ENCODE results near the gene FCGR2B.
"Not testable (repeated sequence)": the region's sequence is repeated elsewhere in the genome, so short reads cannot be mapped to it uniquely, and the experiment has no call there.

The FCGR2B gene

GRCh38 chr1:161642697-161643096 lies 20.2 kb upstream of the FCGR2B start:
- DNase-seq (ENCODE audit: low read depth); H3K4me3 ChIP-seq (ENCODE audit: low read depth, low read length): not testable (repeated sequence)
- peak; percentile 16 for TF ChIP-seq CTCF (IDR thresholded peaks at IDR 0.05; ENCODE audit: low read depth, low read length, missing control alignments)

GRCh38 chr1:161643481-161644208 lies 19.3 kb upstream of the FCGR2B start:
- not testable (repeated sequence) for DNase-seq (ENCODE audit: low read depth); H3K4me3 ChIP-seq (ENCODE audit: low read depth, low read length)

DNA sequence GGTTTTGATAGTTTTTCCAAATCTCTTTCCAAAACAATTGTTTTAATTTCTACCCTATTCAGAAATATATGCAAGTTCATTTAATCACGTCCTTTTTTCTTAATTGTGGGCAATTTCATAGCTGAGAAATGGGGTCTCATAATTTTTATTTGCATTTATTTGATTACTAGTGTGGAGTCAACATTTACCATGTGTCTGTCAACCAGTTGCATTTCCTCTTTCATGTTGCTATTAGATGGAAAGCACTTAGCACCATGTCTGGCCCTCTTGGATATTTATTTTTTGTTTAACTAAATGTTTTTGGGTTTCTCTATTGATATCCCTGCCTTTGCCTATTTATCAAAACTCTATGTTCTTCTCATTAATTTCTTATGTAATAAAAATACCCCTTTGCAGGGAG lies 18.1 kb upstream of the FCGR2B start:
- not testable (repeated sequence) for H3K4me3 ChIP-seq (ENCODE audit: low read depth, low read length); DNase-seq (ENCODE audit: low read depth)

- DNase-seq (ENCODE audit: low read depth); H3K4me3 ChIP-seq (ENCODE audit: low read depth, low read length): not testable (repeated sequence)
- TF ChIP-seq CTCF (IDR thresholded peaks at IDR 0.05; ENCODE audit: low read depth, low read length, missing control alignments): peak; percentile 41
These were observed 15.2 kb upstream of the FCGR2B start for GRCh38 chr1:161647507-161648360.

DNA sequence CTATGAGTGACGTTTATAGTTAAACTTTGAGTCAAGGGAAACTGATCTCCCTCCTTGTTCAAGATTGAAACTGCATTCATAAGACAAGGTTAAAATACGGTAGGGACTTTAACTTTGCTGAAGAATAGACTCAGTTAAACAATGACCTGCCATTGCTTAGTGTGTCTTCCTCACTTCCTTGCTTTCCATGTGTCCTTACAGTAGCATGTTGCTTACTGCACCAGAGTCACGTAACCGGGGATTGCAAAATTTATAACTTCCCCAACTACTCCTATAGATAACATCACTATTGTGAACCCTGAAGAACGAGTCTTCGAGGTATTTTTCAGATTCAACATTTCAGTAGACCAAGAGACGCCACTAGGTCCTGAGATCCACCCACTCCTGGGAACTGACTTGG lies 9.4 kb upstream of the FCGR2B start:
- DNase-seq (ENCODE audit: low read depth); H3K4me3 ChIP-seq (ENCODE audit: low read depth, low read length): not testable (repeated sequence)

DNA sequence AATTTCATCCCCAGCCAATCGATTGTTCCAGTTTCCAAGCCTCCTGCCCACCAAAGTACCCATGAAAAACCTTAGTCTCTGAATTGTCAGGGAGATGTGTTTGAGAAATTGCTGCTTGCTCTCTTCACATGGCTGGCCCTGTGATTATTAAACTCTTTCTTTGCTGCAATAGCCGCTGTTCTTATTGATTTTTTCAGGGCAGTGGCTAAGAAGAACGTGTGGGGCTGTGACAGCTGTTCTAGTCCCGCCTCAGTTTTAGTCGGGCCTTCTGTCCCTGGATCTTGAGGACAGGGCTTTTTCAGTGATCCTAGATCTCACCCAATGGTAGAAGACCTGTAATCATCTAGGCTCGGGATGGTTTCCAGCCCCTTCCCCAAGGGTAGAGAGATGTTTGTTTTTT lies 9.0 kb upstream of the FCGR2B start:
- DNase-seq (ENCODE audit: low read depth); H3K4me3 ChIP-seq (ENCODE audit: low read depth, low read length): not testable (repeated sequence)

DNA sequence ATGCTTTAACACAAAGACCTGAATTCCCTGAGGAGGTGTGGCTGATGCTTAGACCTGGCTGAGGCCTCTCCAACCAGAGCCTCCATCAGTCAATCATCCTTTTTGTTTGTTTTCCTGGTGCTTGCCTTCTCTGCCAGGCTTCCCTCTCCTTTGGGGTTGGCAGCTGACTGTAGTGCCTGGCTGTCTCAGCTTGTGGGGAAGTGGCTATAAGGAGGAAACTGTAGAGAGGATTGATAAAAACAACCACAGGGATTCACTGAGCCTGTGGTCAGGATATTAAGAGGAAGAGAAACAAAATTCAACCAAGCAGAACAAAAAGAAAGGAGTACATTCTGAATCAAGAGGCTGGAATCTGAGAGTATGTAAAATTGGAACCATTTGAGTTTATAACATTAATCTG lies 4.4 kb upstream of the FCGR2B start:
- H3K4me3 ChIP-seq (ENCODE audit: low read depth, low read length); DNase-seq (ENCODE audit: low read depth): not testable (repeated sequence)

DNA sequence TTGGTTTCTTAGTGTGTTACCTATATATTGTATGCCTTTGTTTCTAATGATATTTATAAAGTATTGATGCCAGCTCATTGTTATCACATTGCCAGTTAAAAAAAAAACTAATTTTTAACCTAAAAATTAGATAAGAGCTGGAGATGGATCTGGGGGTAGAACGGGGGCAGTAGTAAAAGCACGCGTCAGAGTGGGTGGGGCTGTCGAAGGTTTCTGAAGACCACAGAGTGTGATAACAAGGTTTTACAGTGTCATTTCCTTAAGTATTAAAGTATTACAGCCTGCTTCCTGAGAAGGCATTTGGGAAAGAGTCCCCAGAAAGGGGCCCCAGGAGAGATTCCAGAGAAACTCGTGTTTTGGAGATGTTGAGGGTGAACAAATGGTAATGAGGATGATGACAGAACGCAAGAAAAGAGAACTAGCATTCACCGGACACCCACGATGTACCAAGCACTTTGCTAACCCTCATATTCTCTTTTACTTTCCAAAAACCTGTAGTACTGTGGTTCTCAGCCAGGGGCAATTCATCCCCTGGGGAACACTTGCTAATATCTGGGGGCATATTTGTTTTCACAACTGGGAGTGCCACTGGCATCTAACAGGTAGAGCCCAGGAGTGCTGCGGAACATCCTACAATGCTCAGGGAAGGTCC lies 1.2 kb upstream of the FCGR2B start:
- H3K4me3 ChIP-seq (ENCODE audit: low read depth, low read length); DNase-seq (ENCODE audit: low read depth): not testable (repeated sequence)

GRCh38 chr1:161663569-161663968 lies 626 bp downstream of the FCGR2B start:
- H3K4me3 ChIP-seq (ENCODE audit: low read depth, low read length): peak overlapping the region; percentile 43

DNA sequence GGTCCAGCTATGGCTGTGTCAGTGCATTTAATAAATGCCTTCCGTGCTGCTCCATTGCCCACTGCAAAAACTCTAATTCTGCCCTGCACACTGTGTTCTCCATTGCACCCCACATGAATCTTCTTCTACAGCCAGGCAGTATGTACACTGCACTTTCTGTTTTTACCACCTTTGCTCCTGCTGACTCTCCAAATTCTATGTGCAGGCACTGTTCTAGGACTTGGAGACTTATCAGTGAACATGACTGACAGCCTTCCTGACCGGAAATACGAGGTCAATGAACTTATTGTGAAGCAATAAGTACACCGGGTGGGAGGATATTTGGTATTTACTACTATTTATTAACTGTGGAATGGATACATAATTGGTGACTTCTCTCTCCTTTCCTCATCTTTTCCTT lies 1.7 kb downstream of the FCGR2B start:
- not testable (repeated sequence) for DNase-seq (ENCODE audit: low read depth); H3K4me3 ChIP-seq (ENCODE audit: low read depth, low read length)

More at GRCh38 chr1:161663569-161663968, 626 bp downstream of the FCGR2B start:
- DNase-seq (ENCODE audit: low read depth): not testable (repeated sequence)

DNA sequence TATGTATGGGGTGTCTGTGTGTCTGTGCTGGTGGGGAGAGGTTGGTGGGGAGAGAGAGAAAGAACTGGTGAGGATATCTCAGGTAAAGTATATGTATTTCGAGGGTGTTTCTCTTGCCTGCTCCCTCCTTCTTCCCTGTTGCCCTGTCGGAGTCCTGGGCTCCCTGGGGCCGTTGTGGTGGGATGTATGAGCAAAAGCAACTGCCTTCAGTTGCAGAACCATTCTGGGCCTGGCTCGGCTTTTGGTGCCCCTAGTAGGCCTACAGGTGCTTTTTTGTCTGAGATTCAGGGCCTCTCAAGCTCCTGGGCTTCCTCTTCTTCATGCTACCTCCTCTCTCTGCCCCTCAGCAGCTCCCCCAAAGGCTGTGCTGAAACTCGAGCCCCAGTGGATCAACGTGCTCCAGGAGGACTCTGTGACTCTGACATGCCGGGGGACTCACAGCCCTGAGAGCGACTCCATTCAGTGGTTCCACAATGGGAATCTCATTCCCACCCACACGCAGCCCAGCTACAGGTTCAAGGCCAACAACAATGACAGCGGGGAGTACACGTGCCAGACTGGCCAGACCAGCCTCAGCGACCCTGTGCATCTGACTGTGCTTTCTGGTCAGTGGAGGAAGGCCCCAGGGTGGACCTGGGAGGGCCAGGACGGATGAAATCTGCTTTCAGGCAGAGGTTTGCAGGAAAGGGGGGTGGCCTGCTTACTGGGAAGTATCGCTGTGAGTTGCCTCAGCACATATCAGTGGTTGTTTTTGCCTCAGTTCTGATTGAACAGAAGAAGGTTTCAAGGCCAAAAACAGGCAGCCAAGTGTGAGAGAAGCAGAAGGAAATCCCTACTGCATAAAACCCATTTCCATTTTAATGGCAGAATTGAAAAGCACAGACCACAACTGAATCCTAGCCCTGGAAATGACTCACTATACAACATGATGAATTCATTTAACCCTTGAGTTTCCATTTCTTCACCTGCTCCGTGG lies 8.4 kb downstream of the FCGR2B start:
- DNase-seq (ENCODE audit: low read depth): not testable (repeated sequence)

DNA sequence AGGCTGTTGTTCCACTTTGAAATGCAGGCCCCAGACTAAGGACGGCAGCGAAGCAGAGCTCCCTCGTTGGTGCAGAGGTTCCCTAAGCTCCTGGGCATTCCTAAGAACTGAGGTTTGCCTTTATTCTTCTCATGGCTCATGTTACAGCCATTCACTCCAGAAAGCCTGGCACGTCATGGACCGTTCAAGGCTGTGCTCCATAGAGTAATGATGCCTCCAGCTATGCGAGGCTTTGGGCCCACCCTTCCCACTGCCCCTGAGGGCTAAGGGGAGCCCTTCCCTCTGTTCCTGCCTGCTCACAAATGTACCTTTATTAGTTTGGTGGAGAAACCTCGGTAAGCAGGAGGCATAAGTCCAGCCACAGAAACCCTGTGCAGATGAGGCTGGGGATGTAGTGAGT lies 10.5 kb downstream of the FCGR2B start:
- not testable (repeated sequence) for DNase-seq (ENCODE audit: low read depth); H3K4me3 ChIP-seq (ENCODE audit: low read depth, low read length)

More for the DNA sequence above, 8.4 kb downstream of the FCGR2B start:
- H3K4me3 ChIP-seq (ENCODE audit: low read depth, low read length): not testable (repeated sequence)

- not testable (repeated sequence) for H3K4me3 ChIP-seq (ENCODE audit: low read depth, low read length); DNase-seq (ENCODE audit: low read depth)
These were observed 11.5 kb downstream of the FCGR2B start for GRCh38 chr1:161674447-161674846.

DNA sequence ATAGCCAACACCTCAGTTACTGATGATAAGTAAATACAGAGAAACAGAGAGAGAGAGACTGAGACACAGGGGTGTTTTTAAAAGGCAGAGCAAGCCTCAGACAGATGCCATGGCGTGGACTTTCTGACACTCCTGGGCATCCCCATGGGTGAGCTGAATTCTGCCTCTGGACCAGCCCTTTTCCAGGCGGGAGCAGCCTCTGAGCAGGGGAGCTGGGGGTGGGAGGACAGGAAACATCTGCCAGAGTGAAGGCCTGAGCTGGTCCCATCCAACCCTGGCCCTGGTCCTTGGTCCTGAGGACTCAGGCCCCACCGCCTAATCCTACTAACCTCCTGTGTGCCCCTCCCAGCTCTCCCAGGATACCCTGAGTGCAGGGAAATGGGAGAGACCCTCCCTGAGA lies 12.0 kb downstream of the FCGR2B start:
- not testable (repeated sequence) for DNase-seq (ENCODE audit: low read depth); H3K4me3 ChIP-seq (ENCODE audit: low read depth, low read length)

Data from GM12864 (cell line).